PFSK-1 (cell line): ENCODE results near the gene FTSJ3.

Source experiments
- FOXP2 ChIP-seq: optimal IDR thresholded peaks from 2 replicates; pipeline ENCODE3; 2011; ENCODE audit warnings: borderline replicate concordance, control low read depth, inconsistent platforms; ENCODE audit not compliant: insufficient read depth; ENCODE audit errors: extremely low read length, extremely low read depth
- POLR2AphosphoS5 ChIP-seq: IDR thresholded peaks from 2 replicates; pipeline ENCODE4 v1.6.1; 2012; ENCODE audit warnings: low read depth, mild to moderate bottlenecking, control low read depth, low read length, moderate library complexity
- SIN3A ChIP-seq: IDR thresholded peaks from 2 replicates; pipeline ENCODE4 v1.6.1; 2012; ENCODE audit warnings: mild to moderate bottlenecking, low read length, moderate library complexity, borderline replicate concordance; ENCODE audit not compliant: insufficient read depth
- TAF1 ChIP-seq: IDR thresholded peaks from 2 replicates; pipeline ENCODE4 v1.6.1; 2012; ENCODE audit warnings: low read length, control low read depth, borderline replicate concordance; ENCODE audit not compliant: insufficient read depth
- TF ChIP-seq, protein P1 (sequence below), 2 experiments: IDR thresholded peaks; 2 replicates each; pipeline versions ENCODE4 v1.6.1 to v1.8.0; 2011 to 2012; ENCODE audit warnings: low read depth in 2 of 2, low read length in 2 of 2, control low read depth in 1 of 2, inconsistent platforms in 1 of 2, mild to moderate bottlenecking in 1 of 2, moderate library complexity in 1 of 2; ENCODE audit not compliant: insufficient read depth in 1 of 2

Gene FTSJ3

DNA sequence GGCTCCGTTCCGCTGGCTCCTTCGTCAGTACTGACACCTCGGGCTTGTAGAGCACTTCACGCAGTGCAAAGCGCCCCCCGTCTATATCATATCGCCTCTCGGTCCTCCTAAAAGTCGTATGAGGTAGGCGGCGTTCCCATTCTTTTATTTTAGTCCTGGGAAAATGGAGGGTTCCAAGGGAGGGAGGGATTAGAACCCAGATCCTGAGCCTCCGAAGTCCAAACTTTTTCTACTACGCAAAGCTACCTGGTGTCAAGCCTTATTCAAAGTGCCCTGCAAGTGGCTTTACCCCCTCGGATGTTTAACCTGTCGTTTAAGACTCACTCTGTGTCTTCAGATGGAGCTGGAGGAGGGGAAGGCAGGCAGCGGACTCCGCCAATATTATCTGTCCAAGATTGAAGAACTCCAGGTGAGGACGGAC, 348 bp upstream of the FTSJ3 start:
- TF ChIP-seq, protein P1, sequence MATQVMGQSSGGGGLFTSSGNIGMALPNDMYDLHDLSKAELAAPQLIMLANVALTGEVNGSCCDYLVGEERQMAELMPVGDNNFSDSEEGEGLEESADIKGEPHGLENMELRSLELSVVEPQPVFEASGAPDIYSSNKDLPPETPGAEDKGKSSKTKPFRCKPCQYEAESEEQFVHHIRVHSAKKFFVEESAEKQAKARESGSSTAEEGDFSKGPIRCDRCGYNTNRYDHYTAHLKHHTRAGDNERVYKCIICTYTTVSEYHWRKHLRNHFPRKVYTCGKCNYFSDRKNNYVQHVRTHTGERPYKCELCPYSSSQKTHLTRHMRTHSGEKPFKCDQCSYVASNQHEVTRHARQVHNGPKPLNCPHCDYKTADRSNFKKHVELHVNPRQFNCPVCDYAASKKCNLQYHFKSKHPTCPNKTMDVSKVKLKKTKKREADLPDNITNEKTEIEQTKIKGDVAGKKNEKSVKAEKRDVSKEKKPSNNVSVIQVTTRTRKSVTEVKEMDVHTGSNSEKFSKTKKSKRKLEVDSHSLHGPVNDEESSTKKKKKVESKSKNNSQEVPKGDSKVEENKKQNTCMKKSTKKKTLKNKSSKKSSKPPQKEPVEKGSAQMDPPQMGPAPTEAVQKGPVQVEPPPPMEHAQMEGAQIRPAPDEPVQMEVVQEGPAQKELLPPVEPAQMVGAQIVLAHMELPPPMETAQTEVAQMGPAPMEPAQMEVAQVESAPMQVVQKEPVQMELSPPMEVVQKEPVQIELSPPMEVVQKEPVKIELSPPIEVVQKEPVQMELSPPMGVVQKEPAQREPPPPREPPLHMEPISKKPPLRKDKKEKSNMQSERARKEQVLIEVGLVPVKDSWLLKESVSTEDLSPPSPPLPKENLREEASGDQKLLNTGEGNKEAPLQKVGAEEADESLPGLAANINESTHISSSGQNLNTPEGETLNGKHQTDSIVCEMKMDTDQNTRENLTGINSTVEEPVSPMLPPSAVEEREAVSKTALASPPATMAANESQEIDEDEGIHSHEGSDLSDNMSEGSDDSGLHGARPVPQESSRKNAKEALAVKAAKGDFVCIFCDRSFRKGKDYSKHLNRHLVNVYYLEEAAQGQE (IDR thresholded peaks at IDR 0.05; ENCODE audit: insufficient read depth in 1 of 2, low read depth in 2 of 2, low read length in 2 of 2), result no peak
- TF ChIP-seq FOXP2, result no peak
- no peak for TF ChIP-seq POLR2AphosphoS5
- no peak for TF ChIP-seq TAF1
- no peak for TF ChIP-seq SIN3A

DNA sequence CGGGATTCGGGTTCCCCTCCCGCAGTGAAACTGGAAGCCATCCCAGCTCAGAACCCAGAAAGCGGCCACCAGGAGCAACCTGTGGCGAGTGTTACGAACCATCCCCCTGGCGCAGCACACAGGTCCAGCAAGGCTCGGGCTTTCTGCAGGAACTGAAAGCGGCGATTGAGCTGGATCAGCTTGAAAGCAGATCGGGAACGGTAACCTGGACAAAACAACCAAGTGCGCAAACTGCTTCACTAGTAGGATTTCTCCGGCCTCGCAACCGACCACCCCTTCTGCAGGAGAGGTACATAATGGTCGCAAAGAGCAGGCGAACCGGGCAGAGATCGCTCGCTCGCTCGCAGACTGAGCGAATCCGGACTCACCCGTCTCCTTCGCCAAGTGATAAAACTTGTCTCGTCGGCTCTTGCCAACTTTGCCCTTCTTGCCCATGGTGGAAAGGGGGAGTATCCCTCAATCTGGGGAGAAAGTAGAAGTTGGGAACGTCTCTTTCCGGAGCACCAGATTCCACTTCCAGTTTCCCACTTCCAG, 928 bp downstream of the FTSJ3 start:
- TF ChIP-seq, protein P1 (IDR thresholded peaks at IDR 0.05; ENCODE audit: insufficient read depth in 1 of 2, low read depth in 2 of 2, low read length in 2 of 2), result peak in 1 of 2 experiments; percentile 61; a peak in 2 of 4 replicates
- TF ChIP-seq FOXP2 (no peak), TAF1 (no peak), POLR2AphosphoS5 (no peak), SIN3A (0 out of 2 replicates have a peak, but pooled peaks have one; percentile 55)

DNA sequence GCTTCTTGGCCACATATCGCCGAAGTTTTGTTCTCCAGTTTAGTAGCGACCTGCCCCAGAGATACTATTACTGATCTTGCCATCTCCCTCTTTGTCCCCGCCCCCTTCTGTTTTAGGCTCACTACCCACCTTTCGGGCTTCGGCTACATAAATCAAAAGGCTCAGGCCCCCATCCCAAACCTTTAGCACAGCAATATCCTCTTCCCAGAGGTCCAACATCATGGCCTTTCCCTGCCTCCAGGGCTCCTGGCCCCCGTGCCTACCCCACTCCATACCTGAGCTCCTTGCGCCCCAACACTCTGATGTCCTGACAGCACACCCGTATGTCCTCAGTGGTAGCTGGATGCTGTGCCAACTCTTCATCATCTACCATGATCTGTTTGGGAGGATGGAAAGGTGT, 3.1 kb downstream of the FTSJ3 start:
- TF ChIP-seq TAF1 (no peak), FOXP2 (no peak), POLR2AphosphoS5 (no peak), SIN3A (no peak)
- TF ChIP-seq, protein P1 (IDR thresholded peaks at IDR 0.05; ENCODE audit: insufficient read depth in 1 of 2, low read depth in 2 of 2, low read length in 2 of 2), result no peak

DNA sequence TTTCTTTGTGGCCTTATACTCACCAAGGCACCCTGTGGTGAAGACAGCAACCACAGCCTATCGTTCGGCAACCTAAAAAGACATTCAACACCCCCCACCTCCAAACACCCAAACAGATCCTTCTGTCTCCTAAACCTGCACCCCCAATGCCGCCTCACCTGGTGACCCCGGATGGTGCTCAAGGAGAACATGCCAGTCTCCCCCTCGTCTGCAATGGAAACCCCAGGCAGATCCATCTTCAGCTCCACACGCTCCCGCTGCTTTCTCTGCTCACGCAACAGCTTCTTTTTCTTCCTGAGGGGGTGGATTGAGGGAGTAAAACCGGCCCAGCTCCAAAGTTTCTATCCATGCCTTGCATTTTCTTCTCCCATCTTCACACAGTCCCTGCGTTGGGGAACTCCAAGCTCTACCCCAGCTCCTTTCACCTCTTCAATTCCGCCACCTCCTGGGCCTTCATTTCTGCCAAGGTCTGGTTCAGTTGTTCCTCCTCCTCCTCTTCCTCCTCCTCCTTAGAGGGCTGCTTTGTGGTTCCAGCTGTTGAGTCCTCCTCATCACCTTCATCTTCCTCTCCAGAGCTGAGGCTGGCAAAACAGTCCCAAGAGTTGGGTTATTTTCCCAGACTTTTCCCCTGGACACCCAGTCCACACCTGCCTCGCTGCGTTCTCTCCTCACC, 3.7 kb downstream of the FTSJ3 start:
- TF ChIP-seq FOXP2 (no peak), SIN3A (no peak), TAF1 (no peak), POLR2AphosphoS5 (no peak; the same call in 1 of the 2 replicates)
- TF ChIP-seq, protein P1 (IDR thresholded peaks at IDR 0.05; ENCODE audit: insufficient read depth in 1 of 2, low read depth in 2 of 2, low read length in 2 of 2), result no peak

DNA sequence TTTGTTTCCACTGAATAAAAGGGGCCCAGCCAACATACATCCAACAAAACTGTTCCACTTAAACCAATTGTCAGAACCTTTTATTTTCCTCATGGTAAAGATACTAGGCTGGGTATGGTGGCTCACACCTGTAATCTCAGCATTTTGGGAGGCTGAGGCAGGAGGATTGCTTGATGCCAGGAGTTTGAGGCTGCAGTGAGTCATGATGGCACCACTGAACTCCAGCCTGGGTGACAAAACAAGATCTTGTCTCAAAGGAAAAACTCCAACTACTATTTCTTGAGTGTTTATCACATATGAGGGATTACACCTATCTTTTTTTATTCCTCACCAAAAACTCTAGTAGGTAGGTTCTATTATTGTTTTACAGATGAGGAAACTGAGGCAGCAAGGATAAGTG, 4.9 kb downstream of the FTSJ3 start:
- TF ChIP-seq SIN3A, result no peak
- TF ChIP-seq, protein P1 (IDR thresholded peaks at IDR 0.05; ENCODE audit: insufficient read depth in 1 of 2, low read depth in 2 of 2, low read length in 2 of 2), result no peak
